Activated CD4-positive, CD25-positive, alpha-beta regulatory T cell treated with anti-CD3 and anti-CD28 coated beads, Interleukin-2, amount 50 U/mL, for 16 hours (primary cell): ENCODE results near the gene PRTFDC1.
"Not testable (repeated sequence)": the region's sequence is repeated elsewhere in the genome, so short reads cannot be mapped to it uniquely, and the experiment has no call there.

ENCODE experiments used
- DNase-seq: peaks from one replicate; pipeline ENCODE4 v3.0.0-alpha.2; 2020; ENCODE audit warnings: low read depth, low spot score

The PRTFDC1 gene

GRCh38 chr10:24930427-24930826 lies 22.0 kb downstream of the PRTFDC1 start:
- DNase-seq, result no peak

GRCh38 chr10:24929904-24930303 lies 22.5 kb downstream of the PRTFDC1 start:
- no peak for DNase-seq

GRCh38 chr10:24929056-24929544 lies 23.3 kb downstream of the PRTFDC1 start:
- DNase-seq, result no peak

GRCh38 chr10:24928163-24928562 lies 24.2 kb downstream of the PRTFDC1 start:
- DNase-seq, result no peak

GRCh38 chr10:24926557-24926956 lies 25.8 kb downstream of the PRTFDC1 start:
- DNase-seq, result no peak

- DNase-seq, result no peak
Observed at GRCh38 chr10:24925799-24926198, 26.6 kb downstream of the PRTFDC1 start.

- not testable (repeated sequence) for DNase-seq
Observed at GRCh38 chr10:24924483-24924882, 27.9 kb downstream of the PRTFDC1 start.

GRCh38 chr10:24922222-24922868 lies 30.1 kb downstream of the PRTFDC1 start:
- DNase-seq, result not testable (repeated sequence)

GRCh38 chr10:24920907-24921881 lies 31.2 kb downstream of the PRTFDC1 start:
- peak; percentile 11 for DNase-seq

GRCh38 chr10:24920192-24920591 lies 32.2 kb downstream of the PRTFDC1 start:
- not testable (repeated sequence) for DNase-seq

- not testable (repeated sequence) for DNase-seq
Observed at GRCh38 chr10:24919629-24920028, 32.8 kb downstream of the PRTFDC1 start.

GRCh38 chr10:24917979-24918378 lies 34.4 kb downstream of the PRTFDC1 start:
- DNase-seq, result no peak

GRCh38 chr10:24917493-24917892 lies 34.9 kb downstream of the PRTFDC1 start:
- DNase-seq, result no peak

- no peak for DNase-seq
Observed at GRCh38 chr10:24916365-24916764, 36.0 kb downstream of the PRTFDC1 start.

GRCh38 chr10:24915304-24915703 lies 37.1 kb downstream of the PRTFDC1 start:
- DNase-seq, result no peak

- no peak for DNase-seq
Observed at GRCh38 chr10:24914148-24914547, 38.3 kb downstream of the PRTFDC1 start.

- DNase-seq, result no peak
Observed at GRCh38 chr10:24912215-24912614, 40.2 kb downstream of the PRTFDC1 start.

GRCh38 chr10:24911029-24911428 lies 41.4 kb downstream of the PRTFDC1 start:
- no peak for DNase-seq

GRCh38 chr10:24910574-24910973 lies 41.8 kb downstream of the PRTFDC1 start:
- no peak for DNase-seq

- no peak for DNase-seq
Observed at GRCh38 chr10:24908793-24909423, 43.5 kb downstream of the PRTFDC1 start.

- no peak for DNase-seq
Observed at GRCh38 chr10:24907956-24908355, 44.5 kb downstream of the PRTFDC1 start.

GRCh38 chr10:24906372-24906771 lies 46.0 kb downstream of the PRTFDC1 start:
- no peak for DNase-seq
